IMR-90 (cell line): ENCODE measurements around the gene HCK.

ENCODE experiments used
- CEBPB ChIP-seq: IDR thresholded peaks from 2 replicates; pipeline ENCODE4 v1.6.1; 2012; ENCODE audit warnings: low read depth, low read length, improper control_type of control experiment
- CHD1 ChIP-seq: IDR thresholded peaks from 2 replicates; pipeline ENCODE4 v1.6.1; 2012; ENCODE audit warnings: low read depth, low read length, improper control_type of control experiment
- FOS ChIP-seq: fragments of 150-350 bp; IDR thresholded peaks from 2 replicates; pipeline ENCODE4 v1.6.1; 2016; ENCODE audit warnings: low read depth, low read length
- MXI1 ChIP-seq: IDR thresholded peaks from 2 replicates; pipeline ENCODE4 v1.6.1; 2012; ENCODE audit warnings: low read depth, mild to moderate bottlenecking, low read length, moderate library complexity, borderline replicate concordance
- POLR2A ChIP-seq: IDR thresholded peaks from 2 replicates; pipeline ENCODE4 v1.6.1; 2012; ENCODE audit warnings: mild to moderate bottlenecking, low read depth, low read length
- RAD21 ChIP-seq: IDR thresholded peaks from 2 replicates; pipeline ENCODE4 v1.6.1; 2012; ENCODE audit warnings: low read length, improper control_type of control experiment
- RCOR1 ChIP-seq: IDR thresholded peaks from 2 replicates; pipeline ENCODE4 v1.6.1; 2012; ENCODE audit warnings: mild to moderate bottlenecking, low read length, improper control_type of control experiment; ENCODE audit not compliant: insufficient replicate concordance
- SMC3 ChIP-seq: fragments of 150-350 bp; IDR thresholded peaks from 2 replicates; pipeline ENCODE4 v1.6.1; 2016; ENCODE audit warnings: low read depth, mild to moderate bottlenecking, antibody characterized with exemption, low read length, moderate library complexity
- TF ChIP-seq, protein P1 (sequence below): conservative IDR thresholded peaks from 2 replicates; pipeline ENCODE4 v1.5.1; 2012; ENCODE audit warnings: mild to moderate bottlenecking, low read depth, low read length, improper control_type of control experiment
- TF ChIP-seq, protein P2 (sequence below): fragments of 150-350 bp; IDR thresholded peaks from 2 replicates; pipeline ENCODE4 v1.6.1; 2016; ENCODE audit warnings: low read depth, mild to moderate bottlenecking, low read length, moderate library complexity, borderline replicate concordance

DNA sequence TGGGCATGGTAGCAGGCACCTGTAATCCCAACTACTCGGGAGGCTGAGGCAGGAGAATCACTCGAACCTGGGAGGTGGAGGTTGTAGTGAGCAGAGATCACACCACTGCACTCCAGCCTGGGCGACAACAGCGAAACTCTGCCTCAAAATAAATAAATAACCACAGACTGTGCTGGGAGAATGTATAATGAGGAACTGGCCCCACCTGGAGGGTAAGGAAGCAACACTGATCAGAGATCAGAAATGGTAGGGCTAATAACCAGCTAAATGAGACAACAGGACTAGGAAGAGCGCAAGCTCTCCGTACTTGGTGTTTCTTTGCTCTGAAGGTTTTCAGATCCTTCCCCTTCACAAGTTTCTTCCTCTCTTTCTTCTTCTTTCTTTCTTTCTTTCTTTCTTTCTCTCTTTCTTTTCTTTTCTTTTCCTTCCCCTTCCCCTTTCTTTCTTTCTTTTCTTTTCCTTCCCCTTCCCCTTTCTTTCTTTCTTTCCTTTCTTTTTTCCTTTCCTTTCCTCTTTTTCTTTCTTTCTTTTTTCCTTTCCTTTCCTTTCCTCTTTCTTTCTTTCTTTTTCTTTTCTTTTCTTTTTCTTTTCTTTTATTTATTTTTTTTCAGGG lies 27.3 kb upstream of the HCK start:
- TF ChIP-seq, protein P1, sequence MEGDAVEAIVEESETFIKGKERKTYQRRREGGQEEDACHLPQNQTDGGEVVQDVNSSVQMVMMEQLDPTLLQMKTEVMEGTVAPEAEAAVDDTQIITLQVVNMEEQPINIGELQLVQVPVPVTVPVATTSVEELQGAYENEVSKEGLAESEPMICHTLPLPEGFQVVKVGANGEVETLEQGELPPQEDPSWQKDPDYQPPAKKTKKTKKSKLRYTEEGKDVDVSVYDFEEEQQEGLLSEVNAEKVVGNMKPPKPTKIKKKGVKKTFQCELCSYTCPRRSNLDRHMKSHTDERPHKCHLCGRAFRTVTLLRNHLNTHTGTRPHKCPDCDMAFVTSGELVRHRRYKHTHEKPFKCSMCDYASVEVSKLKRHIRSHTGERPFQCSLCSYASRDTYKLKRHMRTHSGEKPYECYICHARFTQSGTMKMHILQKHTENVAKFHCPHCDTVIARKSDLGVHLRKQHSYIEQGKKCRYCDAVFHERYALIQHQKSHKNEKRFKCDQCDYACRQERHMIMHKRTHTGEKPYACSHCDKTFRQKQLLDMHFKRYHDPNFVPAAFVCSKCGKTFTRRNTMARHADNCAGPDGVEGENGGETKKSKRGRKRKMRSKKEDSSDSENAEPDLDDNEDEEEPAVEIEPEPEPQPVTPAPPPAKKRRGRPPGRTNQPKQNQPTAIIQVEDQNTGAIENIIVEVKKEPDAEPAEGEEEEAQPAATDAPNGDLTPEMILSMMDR: no peak
- no peak for TF ChIP-seq POLR2A
- TF ChIP-seq CEBPB: no peak
- TF ChIP-seq MXI1: no peak
- TF ChIP-seq SMC3: no peak
- TF ChIP-seq, protein P2, sequence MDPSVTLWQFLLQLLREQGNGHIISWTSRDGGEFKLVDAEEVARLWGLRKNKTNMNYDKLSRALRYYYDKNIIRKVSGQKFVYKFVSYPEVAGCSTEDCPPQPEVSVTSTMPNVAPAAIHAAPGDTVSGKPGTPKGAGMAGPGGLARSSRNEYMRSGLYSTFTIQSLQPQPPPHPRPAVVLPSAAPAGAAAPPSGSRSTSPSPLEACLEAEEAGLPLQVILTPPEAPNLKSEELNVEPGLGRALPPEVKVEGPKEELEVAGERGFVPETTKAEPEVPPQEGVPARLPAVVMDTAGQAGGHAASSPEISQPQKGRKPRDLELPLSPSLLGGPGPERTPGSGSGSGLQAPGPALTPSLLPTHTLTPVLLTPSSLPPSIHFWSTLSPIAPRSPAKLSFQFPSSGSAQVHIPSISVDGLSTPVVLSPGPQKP: no peak
- no peak for TF ChIP-seq CHD1
- TF ChIP-seq RAD21: no peak
- TF ChIP-seq RCOR1: no peak
- TF ChIP-seq FOS: no peak
